ENCODE measurements around the gene TMEM167B. TPM values are rescaled to one million over a fixed set of nuclear protein-coding genes. Genes with fewer than 3 reads are reported as not detected.
A peak's percentile ranks its signal among the peaks of the same experiment; 100 is the strongest.

TMEM167B gene
- total RNA-seq (ENCODE audit: low replicate concordance): 26.1 and 28.8 TPM in 2 replicates

DNA sequence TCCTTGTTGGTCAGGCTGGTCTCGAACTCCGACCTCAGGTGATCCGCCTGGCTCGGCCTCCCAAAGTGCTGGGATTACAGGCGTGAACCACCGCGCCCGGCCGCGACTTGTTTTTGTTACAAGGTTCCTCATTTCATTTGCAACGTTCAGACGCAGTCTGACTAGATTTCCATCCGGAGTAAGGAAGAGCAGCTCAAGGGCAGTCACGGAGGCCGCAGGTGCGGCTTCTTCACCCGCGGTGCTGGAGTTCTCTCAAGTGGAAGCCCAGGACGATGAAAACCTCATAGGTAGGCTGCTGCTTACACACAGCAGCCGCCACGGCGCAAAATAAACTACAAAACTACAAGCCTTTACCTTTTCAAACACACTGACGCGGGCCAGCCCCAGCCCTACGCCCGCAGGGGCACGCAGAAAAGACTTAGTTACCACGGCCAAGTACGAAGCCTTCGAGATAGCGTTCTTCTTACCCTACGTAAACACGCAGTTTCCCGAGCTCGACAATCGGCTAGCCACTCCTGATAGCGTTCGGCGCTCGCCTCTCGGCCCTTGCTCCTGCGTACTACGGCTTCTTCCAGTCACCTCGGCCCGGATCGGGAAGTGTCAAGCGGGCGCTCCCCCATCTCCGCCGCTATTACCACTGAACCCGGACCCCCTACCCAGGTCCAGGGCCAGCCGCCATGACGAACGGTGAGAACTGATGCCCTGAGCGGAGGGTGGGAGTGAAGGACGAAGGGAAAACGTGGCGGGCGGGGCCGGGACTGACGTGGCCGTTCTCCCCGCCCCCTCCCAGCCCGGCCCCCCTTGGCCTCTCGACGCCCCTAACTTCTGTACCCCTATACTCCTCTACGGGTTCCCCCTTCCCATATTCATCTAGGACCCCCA is at the start of gene TMEM167B:
TMEM167B (plus strand) TSS at position 569 of the 882 bp plus-strand sequence; CDS start at position 678, 109 bp downstream.
- DNase-seq (ENCODE audit: low read depth): peak; percentile 95
- H3K4me3 ChIP-seq (ENCODE audit: low read depth, low read length): peak within 1 kb of the TSS; percentile 86
- TF ChIP-seq, protein P1, sequence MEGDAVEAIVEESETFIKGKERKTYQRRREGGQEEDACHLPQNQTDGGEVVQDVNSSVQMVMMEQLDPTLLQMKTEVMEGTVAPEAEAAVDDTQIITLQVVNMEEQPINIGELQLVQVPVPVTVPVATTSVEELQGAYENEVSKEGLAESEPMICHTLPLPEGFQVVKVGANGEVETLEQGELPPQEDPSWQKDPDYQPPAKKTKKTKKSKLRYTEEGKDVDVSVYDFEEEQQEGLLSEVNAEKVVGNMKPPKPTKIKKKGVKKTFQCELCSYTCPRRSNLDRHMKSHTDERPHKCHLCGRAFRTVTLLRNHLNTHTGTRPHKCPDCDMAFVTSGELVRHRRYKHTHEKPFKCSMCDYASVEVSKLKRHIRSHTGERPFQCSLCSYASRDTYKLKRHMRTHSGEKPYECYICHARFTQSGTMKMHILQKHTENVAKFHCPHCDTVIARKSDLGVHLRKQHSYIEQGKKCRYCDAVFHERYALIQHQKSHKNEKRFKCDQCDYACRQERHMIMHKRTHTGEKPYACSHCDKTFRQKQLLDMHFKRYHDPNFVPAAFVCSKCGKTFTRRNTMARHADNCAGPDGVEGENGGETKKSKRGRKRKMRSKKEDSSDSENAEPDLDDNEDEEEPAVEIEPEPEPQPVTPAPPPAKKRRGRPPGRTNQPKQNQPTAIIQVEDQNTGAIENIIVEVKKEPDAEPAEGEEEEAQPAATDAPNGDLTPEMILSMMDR (IDR thresholded peaks at IDR 0.05; ENCODE audit: insufficient read depth, low read length): no peak

DNA sequence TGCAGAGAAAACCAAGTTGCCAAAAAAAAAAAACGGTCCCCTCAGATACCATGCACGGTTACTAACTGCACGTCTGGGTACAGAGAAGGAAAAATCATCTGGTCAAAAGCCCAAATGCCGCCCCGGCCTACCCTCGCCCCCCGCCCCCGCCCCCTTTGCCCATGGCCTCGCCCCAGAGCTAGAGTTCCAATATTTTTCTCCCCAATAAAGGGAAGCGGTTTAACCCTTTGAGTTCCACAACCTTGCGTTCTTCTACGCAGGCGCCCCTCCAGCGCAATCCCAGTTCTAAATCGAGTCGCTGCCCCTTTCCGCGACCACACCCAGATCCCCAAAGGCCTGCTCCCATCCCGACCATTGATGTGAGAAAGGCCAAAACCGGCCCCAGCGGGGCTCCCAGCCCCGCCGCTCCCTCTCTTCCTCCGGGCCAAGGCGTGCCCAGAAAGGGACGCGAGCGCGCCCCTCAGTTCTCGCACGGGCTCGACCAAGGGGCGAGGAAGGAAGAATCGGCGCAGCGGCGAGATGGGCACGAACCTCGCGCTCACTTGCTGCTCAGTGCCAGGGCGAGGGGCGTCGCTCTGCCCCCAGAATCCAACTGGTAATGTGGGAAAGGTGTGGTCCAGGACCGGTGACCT is 49.5 kb upstream of the TMEM167B start:
- DNase-seq (ENCODE audit: low read depth): peak; percentile 22

DNA sequence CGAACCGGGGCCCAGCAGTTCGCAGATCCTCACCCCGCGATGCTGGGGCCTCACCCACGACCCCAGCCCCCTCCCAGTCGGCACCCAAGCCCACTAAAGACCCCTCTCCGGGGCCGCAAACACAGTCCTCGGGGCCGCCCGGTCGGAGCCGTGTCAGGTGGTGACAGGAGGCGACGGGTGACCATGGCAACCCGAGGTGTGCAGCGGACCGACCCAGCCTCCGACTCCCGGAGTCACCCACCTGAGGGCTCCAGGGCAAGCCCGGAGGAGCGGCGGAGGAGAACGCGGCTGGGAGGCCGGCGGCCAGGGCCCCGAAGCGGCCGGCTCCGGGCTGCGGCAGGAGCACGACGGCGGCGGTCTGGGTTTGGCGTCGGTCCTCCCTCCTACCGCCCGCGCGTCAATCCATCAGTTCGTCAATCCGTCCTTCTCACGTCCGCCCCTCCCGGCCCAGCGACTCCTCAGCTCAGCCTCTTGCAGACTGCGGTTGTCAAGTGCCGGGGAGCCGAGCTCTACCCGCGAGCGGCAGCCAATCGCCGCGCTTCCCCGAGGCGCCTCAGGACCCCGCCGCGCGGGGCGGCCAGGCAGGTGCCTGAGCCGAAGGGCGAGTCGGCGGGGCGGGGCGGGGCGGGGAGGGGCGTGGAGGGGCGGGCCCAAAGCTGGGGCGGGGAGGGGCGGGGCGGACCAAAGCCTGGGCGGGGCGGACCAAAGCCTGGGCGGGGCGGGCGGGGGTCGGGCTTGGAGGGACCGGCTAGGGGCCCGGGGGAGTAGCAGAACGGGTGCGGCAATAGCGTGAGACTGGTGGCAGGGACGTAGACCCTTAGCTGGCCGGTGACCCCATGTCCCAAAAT is 48.7 kb upstream of the TMEM167B start, which contains the start of gene WDR47:
WDR47 (minus strand) TSS at position 482 of the 848 bp plus-strand sequence. CDS start 18,590 bp downstream, outside the sequence.
- TF ChIP-seq, protein P1 (IDR thresholded peaks at IDR 0.05; ENCODE audit: insufficient read depth, low read length): no peak
- peak within 1 kb of the TSS; percentile 88 for H3K4me3 ChIP-seq (ENCODE audit: low read depth, low read length)
- peak; percentile 88 for DNase-seq (ENCODE audit: low read depth)

More for the DNA sequence above, 49.5 kb upstream of the TMEM167B start:
- TF ChIP-seq, protein P1 (IDR thresholded peaks at IDR 0.05; ENCODE audit: insufficient read depth, low read length): no peak
- peak overlapping the region; percentile 88 for H3K4me3 ChIP-seq (ENCODE audit: low read depth, low read length)

DNA sequence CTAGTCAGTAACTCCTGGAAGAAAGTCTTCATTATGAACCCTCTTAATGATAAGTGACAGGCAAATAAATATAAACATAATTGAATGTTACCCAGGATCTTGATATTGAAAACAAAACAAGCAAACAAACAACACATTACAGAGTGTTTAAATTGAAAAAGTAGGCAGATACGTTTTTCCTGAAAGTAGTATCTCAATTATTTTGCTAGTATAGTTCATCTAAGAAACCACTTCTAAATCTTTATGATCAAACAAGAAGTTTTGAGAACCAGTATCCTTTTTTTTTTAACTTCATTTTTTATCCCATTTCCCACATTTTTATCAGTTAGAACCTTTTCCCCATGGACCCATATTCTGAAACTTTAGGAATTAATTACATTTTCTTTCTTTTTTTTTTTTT is 45.0 kb upstream of the TMEM167B start:
- TF ChIP-seq, protein P1 (IDR thresholded peaks at IDR 0.05; ENCODE audit: insufficient read depth, low read length): no peak
- no peak for DNase-seq (ENCODE audit: low read depth)
- H3K4me3 ChIP-seq (ENCODE audit: low read depth, low read length): no peak overlapping the region

DNA sequence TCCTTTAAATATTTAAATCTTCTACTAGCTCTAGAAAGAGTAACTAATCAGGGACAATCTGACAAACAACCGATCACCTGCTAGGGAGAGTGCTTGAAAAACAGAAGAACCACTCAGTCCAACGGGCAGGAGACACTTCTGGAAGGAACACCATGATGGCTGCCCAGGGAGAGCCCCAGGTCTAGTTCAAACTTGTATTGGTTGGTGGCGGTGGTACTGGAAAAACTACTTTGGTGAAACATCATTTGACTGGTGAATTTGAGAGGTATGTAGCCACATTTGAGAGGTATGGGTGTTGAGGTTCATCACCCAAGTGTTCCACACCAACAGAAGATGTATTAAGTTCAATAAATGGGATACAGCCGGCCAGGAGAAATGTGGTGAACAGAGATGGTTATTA is 43.9 kb upstream of the TMEM167B start:
- no peak overlapping the region for H3K4me3 ChIP-seq (ENCODE audit: low read depth, low read length)
- no peak for DNase-seq (ENCODE audit: low read depth)
- TF ChIP-seq, protein P1 (IDR thresholded peaks at IDR 0.05; ENCODE audit: insufficient read depth, low read length): no peak

DNA sequence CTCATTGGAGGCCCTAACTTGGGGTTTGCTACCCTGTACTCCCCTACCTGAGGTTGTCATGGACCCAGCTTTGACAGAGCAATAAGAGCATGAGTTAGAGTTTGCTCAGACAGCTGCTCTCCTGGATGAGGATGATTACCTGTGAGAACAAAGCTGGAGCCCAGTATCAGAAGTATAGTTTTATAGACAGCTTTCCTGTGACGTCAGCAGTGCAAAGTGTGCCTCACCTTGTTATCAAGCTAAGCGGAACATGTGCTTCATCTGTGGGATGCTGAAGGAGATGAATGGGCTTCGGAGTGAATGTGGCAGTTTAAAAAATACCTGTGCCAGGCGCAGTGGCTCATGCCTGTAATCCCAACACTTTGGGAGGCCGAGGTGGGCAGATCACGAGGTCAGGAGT is 43.2 kb upstream of the TMEM167B start:
- TF ChIP-seq, protein P1 (IDR thresholded peaks at IDR 0.05; ENCODE audit: insufficient read depth, low read length): no peak

More for the DNA sequence above, 43.2 kb upstream of the TMEM167B start:
- H3K4me3 ChIP-seq (ENCODE audit: low read depth, low read length): no peak overlapping the region
- DNase-seq (ENCODE audit: low read depth): no peak
